Thyroid gland (tissue), 4 donors: ENCODE results near the gene HSD17B1.

Experiments
- CTCF ChIP-seq, 6 experiments: fragments of 200-600 bp in 3 of 6; fragments of 450-650 bp in 3 of 6; sonication (generic) in 3 of 6; IDR thresholded peaks; one replicate each; pipeline ENCODE4 v1.5.1; 2016 to 2019; ENCODE audit warnings: antibody characterized with exemption in 6 of 6, mild to moderate bottlenecking in 2 of 6, inconsistent platforms in 1 of 6, moderate library complexity in 1 of 6
- POLR2A ChIP-seq, 2 donors: fragments of 450-650 bp; IDR thresholded peaks; one replicate each; pipeline ENCODE4 v1.6.1; 2017; ENCODE audit warnings: antibody characterized with exemption in 2 of 2, mild to moderate bottlenecking in 2 of 2, moderate library complexity in 1 of 2

GRCh38 chr17:42520540-42520951, 32.2 kb upstream of the HSD17B1 start:
- no peak for TF ChIP-seq POLR2A (IDR thresholded peaks at IDR 0.05)
- TF ChIP-seq CTCF (IDR thresholded peaks at IDR 0.05) = no peak
